OCI-LY1 (cell line): ENCODE data around the gene ACSS1.

Experiments used
- EZH2 ChIP-seq: fragments of 200-600 bp; sonication (generic), shearing (Covaris generic); IDR thresholded peaks from 2 replicates; pipeline ENCODE4 v1.8.0; 2017; ENCODE audit warnings: borderline replicate concordance, mixed run types, mild to moderate bottlenecking, antibody characterized with exemption, low read length, moderate library complexity, mixed read lengths
- TF ChIP-seq, protein P1 (sequence below): fragments of 200-600 bp; sonication (generic), shearing (Covaris generic); IDR thresholded peaks from 2 replicates; pipeline ENCODE4 v1.5.1; 2017; ENCODE audit warnings: mild to moderate bottlenecking, antibody characterized with exemption, low read length, moderate library complexity, mixed read lengths

GRCh38 chr20:25081730-25082497, 24.0 kb upstream of the ACSS1 start, which contains the start of gene VSX1:
- TF ChIP-seq, protein P1, sequence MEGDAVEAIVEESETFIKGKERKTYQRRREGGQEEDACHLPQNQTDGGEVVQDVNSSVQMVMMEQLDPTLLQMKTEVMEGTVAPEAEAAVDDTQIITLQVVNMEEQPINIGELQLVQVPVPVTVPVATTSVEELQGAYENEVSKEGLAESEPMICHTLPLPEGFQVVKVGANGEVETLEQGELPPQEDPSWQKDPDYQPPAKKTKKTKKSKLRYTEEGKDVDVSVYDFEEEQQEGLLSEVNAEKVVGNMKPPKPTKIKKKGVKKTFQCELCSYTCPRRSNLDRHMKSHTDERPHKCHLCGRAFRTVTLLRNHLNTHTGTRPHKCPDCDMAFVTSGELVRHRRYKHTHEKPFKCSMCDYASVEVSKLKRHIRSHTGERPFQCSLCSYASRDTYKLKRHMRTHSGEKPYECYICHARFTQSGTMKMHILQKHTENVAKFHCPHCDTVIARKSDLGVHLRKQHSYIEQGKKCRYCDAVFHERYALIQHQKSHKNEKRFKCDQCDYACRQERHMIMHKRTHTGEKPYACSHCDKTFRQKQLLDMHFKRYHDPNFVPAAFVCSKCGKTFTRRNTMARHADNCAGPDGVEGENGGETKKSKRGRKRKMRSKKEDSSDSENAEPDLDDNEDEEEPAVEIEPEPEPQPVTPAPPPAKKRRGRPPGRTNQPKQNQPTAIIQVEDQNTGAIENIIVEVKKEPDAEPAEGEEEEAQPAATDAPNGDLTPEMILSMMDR, result no peak
- no peak for TF ChIP-seq EZH2
